Endodermal cell (in vitro differentiated cells): ENCODE results near the gene ADSS2. TPM values are rescaled to one million over a fixed set of nuclear protein-coding genes. Genes with fewer than 3 reads are reported as not detected.
A peak's percentile ranks its signal among the peaks of the same experiment; 100 is the strongest.

Source experiments
- DNase-seq: peaks from one replicate; pipeline ENCODE4 v3.0.0-alpha.2; 2017
- H3K27ac ChIP-seq: 2 replicates; pipeline ENCODE4 v1.5.1; 2013; ENCODE audit warnings: mild to moderate bottlenecking, low read depth, low read length, moderate library complexity
- H3K27me3 ChIP-seq: 2 replicates; pipeline ENCODE4 v1.6.1; 2013; ENCODE audit warnings: mild to moderate bottlenecking, low read length, moderate library complexity; ENCODE audit not compliant: insufficient read depth, control insufficient read depth, poor library complexity, severe bottlenecking
- H3K36me3 ChIP-seq: 2 replicates; pipeline ENCODE4 v1.7.0; 2013; ENCODE audit warnings: mild to moderate bottlenecking, low read length, moderate library complexity; ENCODE audit not compliant: control insufficient read depth, insufficient read depth
- H3K4me1 ChIP-seq: one replicate; pipeline ENCODE4 v1.7.0; 2013; ENCODE audit warnings: low read length; ENCODE audit not compliant: control insufficient read depth, insufficient read depth
- H3K4me3 ChIP-seq: 2 replicates; pipeline ENCODE4 v1.5.1; 2013; ENCODE audit warnings: mild to moderate bottlenecking, low read length, moderate library complexity
- H3K9ac ChIP-seq: 2 replicates; pipeline ENCODE4 v1.6.1; 2013; ENCODE audit warnings: mild to moderate bottlenecking, low read length, moderate library complexity; ENCODE audit not compliant: poor library complexity, severe bottlenecking; ENCODE audit errors: extremely low read depth
- H3K9me3 ChIP-seq: 2 replicates; pipeline ENCODE4 v1.6.1; 2013; ENCODE audit warnings: mild to moderate bottlenecking, low read length, moderate library complexity; ENCODE audit not compliant: control insufficient read depth
- H3K27ac Mint-ChIP-seq: 2 replicates; pipeline ENCODE4 v1.8.0; 2020; ENCODE audit warnings: mixed read lengths
- H3K27me3 Mint-ChIP-seq: 2 replicates; pipeline ENCODE4 v1.8.0; 2021; ENCODE audit warnings: mild to moderate bottlenecking, mixed read lengths; ENCODE audit not compliant: insufficient read depth
- H3K36me3 Mint-ChIP-seq: 2 replicates; pipeline ENCODE4 v1.8.0; 2020; ENCODE audit warnings: low read depth, mixed read lengths
- H3K4me1 Mint-ChIP-seq: 2 replicates; pipeline ENCODE4 v1.8.0; 2020; ENCODE audit warnings: mixed read lengths
- H3K4me3 Mint-ChIP-seq: 2 replicates; pipeline ENCODE4 v1.8.0; 2020; ENCODE audit warnings: mild to moderate bottlenecking, moderate library complexity, mixed read lengths
- H3K9me3 Mint-ChIP-seq: 2 replicates; pipeline ENCODE4 v1.8.0; 2020; ENCODE audit warnings: mild to moderate bottlenecking, mixed read lengths
- CTCF ChIP-seq: fragments of 200-600 bp; sonication (generic); conservative IDR thresholded peaks from 2 replicates; pipeline ENCODE4 v1.5.0; 2021; ENCODE audit warnings: antibody characterized with exemption, mild to moderate bottlenecking
- WGBS, 2 experiments: methylation state at CpG; one replicate each; pipeline versions ENCODE4 v1.1.5 to v1.1.7; 2013; ENCODE audit warnings: missing lambda C conversion rate in 2 of 2, mixed read lengths in 1 of 2; ENCODE audit not compliant: insufficient coverage in 1 of 2, insufficient read length in 1 of 2; 5-methylcytosine and 5-hydroxymethylcytosine counted together
- total RNA-seq, 2 donors: library from RNA; stranded (reverse); fragmentation: NEBNext Ultra II Directional in 1 of 2; extraction: Animal tissue kit (Norgen Biotek cat#: 25700) in 1 of 2; gene quantifications; 2 replicates in 1 of 2; 3 replicates in 1 of 2; pipeline ENCODE4 v1.2.1, GENCODE V29; 2021

ADSS2 gene
- total RNA-seq, 2 donors from 2014 or later: 45.9 to 50.2 TPM

DNA sequence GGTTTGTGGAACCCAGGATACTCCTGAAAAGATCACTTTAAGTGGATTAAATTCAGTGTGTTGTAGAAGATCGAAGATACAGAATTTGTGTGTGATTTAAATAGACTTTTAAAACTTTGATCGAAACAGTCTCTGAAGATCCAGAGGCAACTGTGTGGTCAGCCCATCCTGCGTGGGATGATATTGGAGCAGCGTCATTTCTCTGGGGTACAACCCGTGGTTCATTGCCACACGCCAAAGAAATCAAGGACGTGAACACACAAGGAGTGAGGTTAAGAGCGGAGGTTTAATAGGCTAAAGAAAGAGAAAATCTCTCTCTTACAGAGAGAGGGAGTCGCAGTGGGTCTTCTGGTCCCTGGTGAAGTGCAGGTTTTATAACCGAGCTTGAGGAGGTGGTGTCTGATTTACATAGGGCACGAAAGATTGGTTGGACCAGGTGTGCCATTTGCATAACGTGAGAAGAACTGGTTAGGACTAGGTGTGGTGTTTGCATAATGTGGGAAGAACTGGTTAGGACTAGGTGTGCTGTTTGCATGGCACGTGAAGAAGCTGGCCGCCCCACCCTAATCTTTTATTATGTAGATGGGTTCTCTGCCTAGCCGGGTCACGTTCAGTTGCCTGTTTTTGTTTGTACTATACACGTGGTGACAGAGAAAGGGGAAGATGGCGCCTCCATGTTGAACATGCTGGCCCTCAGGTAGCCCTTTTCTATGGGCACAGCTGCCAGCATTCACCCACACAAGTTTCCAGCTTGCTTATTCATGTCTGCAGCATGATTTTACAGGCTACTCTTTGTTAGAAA is 82.3 kb downstream of the ADSS2 start:
- Mint-ChIP-seq H3K9me3 (peaks cover 14% of the 10 kb centered on the region), H3K27ac (no peak overlapping the region), H3K4me3 (no peak overlapping the region), H3K36me3 (peaks cover 2% of the 10 kb centered on the region), H3K27me3 (peaks cover 2% of the 10 kb centered on the region), H3K4me1 (peaks cover 35% of the 10 kb centered on the region)
- Histone ChIP-seq H3K36me3 (no peaks in the 10 kb centered on the region), H3K9me3 (peaks cover 14% of the 10 kb centered on the region), H3K27me3 (no peaks in the 10 kb centered on the region), H3K27ac (no peak overlapping the region), H3K4me3 (no peak overlapping the region), H3K9ac (no peak overlapping the region), H3K4me1 (peaks cover 17% of the 10 kb centered on the region)
- WGBS, 2 experiments: 83 to 95% methylated on average over 11 to 18 of the region's 18 CpGs
- TF ChIP-seq CTCF: no peak
- DNase-seq: peak; percentile 60

DNA sequence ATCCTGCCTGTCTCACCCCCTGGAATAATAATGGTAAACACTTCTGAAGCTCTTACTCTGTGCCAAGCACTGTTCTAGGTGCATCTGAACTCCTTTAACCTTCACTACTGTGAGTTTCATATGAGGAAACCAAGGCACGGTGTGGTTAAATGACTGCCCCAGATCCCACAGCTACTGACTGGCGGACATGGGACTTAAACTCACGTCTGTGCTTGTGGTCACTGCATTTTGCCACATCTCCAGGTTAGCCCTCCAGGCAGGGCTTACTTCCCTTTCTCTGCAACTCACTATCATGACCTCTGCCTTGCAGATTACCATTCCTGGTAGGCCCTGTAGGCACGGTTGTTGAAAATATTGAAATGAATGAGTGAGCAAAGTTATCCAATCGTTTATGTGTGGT is 83.4 kb downstream of the ADSS2 start:
- no peak for DNase-seq
- H3K9ac ChIP-seq: no peak overlapping the region
- no peak overlapping the region for H3K27ac ChIP-seq
- H3K4me1 Mint-ChIP-seq: peaks cover 35% of the 10 kb centered on the region
- no peak overlapping the region for H3K27ac Mint-ChIP-seq
- H3K27me3 Mint-ChIP-seq: peaks cover 2% of the 10 kb centered on the region
- peaks cover 16% of the 10 kb centered on the region for H3K9me3 Mint-ChIP-seq
- WGBS, 2 experiments: 88 to 98% methylated on average over 4 to 5 of the region's 5 CpGs
- no peak overlapping the region for H3K4me3 ChIP-seq
- no peaks in the 10 kb centered on the region for H3K27me3 ChIP-seq
- no peak for TF ChIP-seq CTCF
- no peaks in the 10 kb centered on the region for H3K36me3 ChIP-seq
- peaks cover 15% of the 10 kb centered on the region for H3K9me3 ChIP-seq
- H3K4me3 Mint-ChIP-seq: no peak overlapping the region
- peaks cover 17% of the 10 kb centered on the region for H3K4me1 ChIP-seq
- peaks cover 2% of the 10 kb centered on the region for H3K36me3 Mint-ChIP-seq

DNA sequence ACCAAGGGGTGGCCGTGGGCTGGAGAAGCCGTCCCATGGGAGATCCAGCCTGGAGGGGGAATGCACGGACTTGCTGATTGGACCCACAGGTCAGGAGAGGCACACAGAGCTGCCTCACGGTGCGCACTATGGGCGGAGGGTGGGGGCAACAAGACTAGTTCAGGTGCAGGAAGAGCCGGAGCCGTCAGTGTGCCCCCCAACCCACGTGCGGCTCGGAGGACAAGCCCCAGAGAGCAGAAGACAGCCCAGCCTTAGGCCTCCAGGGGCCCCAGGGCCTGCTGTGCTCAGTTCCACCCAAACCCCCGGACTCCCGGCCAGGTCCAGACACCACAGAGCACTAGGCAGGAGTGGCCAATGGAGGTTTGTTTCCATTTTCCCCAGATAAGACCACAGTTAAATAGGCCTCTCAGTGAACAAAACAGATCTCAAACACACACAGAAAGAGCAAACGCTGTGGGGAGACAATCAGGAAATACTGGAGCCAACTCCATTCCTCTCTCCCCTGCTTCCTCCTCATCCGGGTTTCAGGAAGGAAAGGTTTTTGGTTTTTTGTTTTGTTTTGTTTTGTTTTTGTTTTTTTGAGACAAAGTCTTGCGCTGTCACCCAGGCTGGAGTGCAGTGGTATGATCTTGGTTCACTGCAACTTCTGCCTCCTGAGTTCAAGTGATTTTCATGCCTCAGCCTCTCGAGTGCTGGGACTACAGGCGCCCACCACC is 84.2 kb downstream of the ADSS2 start:
- Mint-ChIP-seq H3K27ac (peak overlapping the region; percentile 48), H3K9me3 (peaks cover 16% of the 10 kb centered on the region)

More for the DNA sequence above, 84.2 kb downstream of the ADSS2 start:
- Histone ChIP-seq H3K4me1 (peaks cover 17% of the 10 kb centered on the region), H3K9ac (no peak overlapping the region), H3K9me3 (peaks cover 15% of the 10 kb centered on the region), H3K4me3 (no peak overlapping the region), H3K27ac (no peak overlapping the region), H3K27me3 (no peaks in the 10 kb centered on the region), H3K36me3 (no peaks in the 10 kb centered on the region)
- TF ChIP-seq CTCF: no peak
- 92 to 98% methylated on average over 8 to 17 of the region's 18 CpGs for whole genome bisulfite sequencing, 2 experiments
- Mint-ChIP-seq H3K27me3 (peaks cover 2% of the 10 kb centered on the region), H3K4me1 (peaks cover 37% of the 10 kb centered on the region), H3K36me3 (peaks cover 2% of the 10 kb centered on the region), H3K4me3 (no peak overlapping the region)
- no peak for DNase-seq
